WTC11 (cell line): Measurements from ENCODE around the gene IL4R. TPM values are rescaled to one million over a fixed set of nuclear protein-coding genes. Genes with fewer than 3 reads are reported as not detected.

Experiments
- ATAC-seq: fragments of 200-7000 bp; cut with Tn5 transposase; 2 replicates; pipeline ENCODE4 v1.10.0; 2021; ENCODE audit warnings: mild to moderate bottlenecking, moderate library complexity
- CTCF ChIA-PET: fragments of 300-600 bp; sonication (Branson Sonifier 250); formaldehyde crosslinking; loops from one replicate; lab custom pipeline; 2021; ENCODE audit warnings: antibody characterized with exemption; lab: Charles Lee
- POLR2A ChIA-PET: fragments of 350-600 bp; sonication (Branson Sonifier 250); formaldehyde crosslinking; loops from one replicate; lab custom pipeline; 2021; ENCODE audit warnings: antibody characterized with exemption; lab: Charles Lee
- DNase-seq: peaks from one replicate; pipeline ENCODE4 v3.0.0; 2021; ENCODE audit warnings: low spot score
- H3K27ac Mint-ChIP-seq: 2 replicates; pipeline ENCODE4 v1.8.0; 2021; ENCODE audit warnings: mixed read lengths
- H3K27me3 Mint-ChIP-seq: 2 replicates; pipeline ENCODE4 v1.8.0; 2021; ENCODE audit warnings: low read depth, mild to moderate bottlenecking, moderate library complexity, mixed read lengths
- H3K36me3 Mint-ChIP-seq: 2 replicates; pipeline ENCODE4 v1.8.0; 2021; ENCODE audit warnings: mixed read lengths
- H3K4me1 Mint-ChIP-seq: 2 replicates; pipeline ENCODE4 v1.8.0; 2022; ENCODE audit warnings: mixed read lengths
- H3K4me3 Mint-ChIP-seq: 2 replicates; pipeline ENCODE4 v1.8.0; 2021; ENCODE audit warnings: mild to moderate bottlenecking, moderate library complexity, mixed read lengths
- H3K9me3 Mint-ChIP-seq: 2 replicates; pipeline ENCODE4 v1.8.0; 2021; ENCODE audit warnings: mixed read lengths
- FOXJ3 ChIP-seq: sonication (generic); formaldehyde crosslinking; IDR thresholded peaks from 2 replicates; pipeline ENCODE4 v1.9.0; 2021; ENCODE audit warnings: missing genetic modification reagents, mild to moderate bottlenecking, borderline replicate concordance
- FOXK1 ChIP-seq: sonication (generic); formaldehyde crosslinking; IDR thresholded peaks from 2 replicates; pipeline ENCODE4 v1.8.0; 2022; ENCODE audit warnings: mild to moderate bottlenecking, moderate library complexity, missing genetic modification reagents
- GTF2I ChIP-seq: fragments of 250-450 bp; sonication (Bioruptor Pico); conservative IDR thresholded peaks from 2 replicates; pipeline ENCODE4 v1.4.0; 2021; ENCODE audit warnings: mild to moderate bottlenecking
- HMGA2 ChIP-seq: fragments of 250-450 bp; sonication (Bioruptor Pico); IDR thresholded peaks from 2 replicates; pipeline ENCODE4 v1.4.0; 2021; ENCODE audit warnings: mild to moderate bottlenecking, moderate library complexity
- JUN ChIP-seq: sonication (generic); formaldehyde crosslinking; IDR thresholded peaks from 2 replicates; pipeline ENCODE4 v1.8.0; 2023; ENCODE audit warnings: mild to moderate bottlenecking, missing genetic modification reagents
- NFATC4 ChIP-seq: fragments of 250-450 bp; sonication (Bioruptor Pico); IDR thresholded peaks from 2 replicates; pipeline ENCODE4 v1.9.0; 2021; ENCODE audit warnings: mild to moderate bottlenecking
- NR2C2 ChIP-seq: sonication (generic); formaldehyde crosslinking; IDR thresholded peaks from 2 replicates; pipeline ENCODE4 v1.8.0; 2022; ENCODE audit warnings: mild to moderate bottlenecking, missing genetic modification reagents
- NR3C1 ChIP-seq: sonication (generic); formaldehyde crosslinking; conservative IDR thresholded peaks from 2 replicates; pipeline ENCODE4 v1.8.1; 2023; ENCODE audit warnings: low read depth, mild to moderate bottlenecking, missing genetic modification reagents
- RELA ChIP-seq: sonication (generic); formaldehyde crosslinking; IDR thresholded peaks from 2 replicates; pipeline ENCODE4 v1.8.1; 2022; ENCODE audit warnings: missing genetic modification reagents, mild to moderate bottlenecking, borderline replicate concordance
- TCF7 ChIP-seq: sonication (generic); formaldehyde crosslinking; IDR thresholded peaks from 2 replicates; pipeline ENCODE4 v1.8.0; 2022; ENCODE audit warnings: mild to moderate bottlenecking, low read depth, missing genetic modification reagents, moderate library complexity
- TEAD1 ChIP-seq: sonication (generic); formaldehyde crosslinking; IDR thresholded peaks from 2 replicates; pipeline ENCODE4 v1.8.0; 2022; ENCODE audit warnings: mild to moderate bottlenecking, missing genetic modification reagents
- TEAD4 ChIP-seq: sonication (generic); formaldehyde crosslinking; IDR thresholded peaks from 2 replicates; pipeline ENCODE4 v1.8.0; 2022; ENCODE audit warnings: mild to moderate bottlenecking, missing genetic modification reagents
- TP53 ChIP-seq: sonication (generic); formaldehyde crosslinking; IDR thresholded peaks from 2 replicates; pipeline ENCODE4 v1.8.1; 2023; ENCODE audit warnings: mild to moderate bottlenecking, missing genetic modification reagents
- ZBTB21 ChIP-seq: sonication (generic); formaldehyde crosslinking; IDR thresholded peaks from 2 replicates; pipeline ENCODE4 v1.8.1; 2023; ENCODE audit warnings: mild to moderate bottlenecking, missing genetic modification reagents, borderline replicate concordance
- ZNF219 ChIP-seq: sonication (generic); formaldehyde crosslinking; IDR thresholded peaks from 2 replicates; pipeline ENCODE4 v1.8.0; 2023; ENCODE audit warnings: missing genetic modification reagents, mild to moderate bottlenecking, borderline replicate concordance
- total RNA-seq: library from RNA; stranded (reverse); gene quantifications from 3 replicates; pipeline ENCODE4 v1.2.3, GENCODE V29; 2021
- TF ChIP-seq, protein P1 (sequence below): sonication (generic); formaldehyde crosslinking; IDR thresholded peaks from 2 replicates; pipeline ENCODE4 v1.8.1; 2023; ENCODE audit warnings: mild to moderate bottlenecking, missing genetic modification reagents, moderate library complexity
- TF ChIP-seq, protein P2 (sequence below): fragments of 250-450 bp; sonication (Bioruptor Pico); IDR thresholded peaks from 2 replicates; pipeline ENCODE4 v1.9.0; 2021; ENCODE audit warnings: mild to moderate bottlenecking, borderline replicate concordance
- TF ChIP-seq, protein P3 (sequence below): sonication (generic); formaldehyde crosslinking; IDR thresholded peaks from 2 replicates; pipeline ENCODE4 v1.8.1; 2022; ENCODE audit warnings: mild to moderate bottlenecking, missing genetic modification reagents, moderate library complexity, borderline replicate concordance
- TF ChIP-seq, protein P4 (sequence below): sonication (generic); formaldehyde crosslinking; IDR thresholded peaks from 2 replicates; pipeline ENCODE4 v1.8.1; 2023; ENCODE audit warnings: mild to moderate bottlenecking, missing genetic modification reagents
- TF ChIP-seq, protein P5 (sequence below): fragments of 250-450 bp; sonication (Bioruptor Pico); IDR thresholded peaks from 2 replicates; pipeline ENCODE4 v1.9.0; 2021; ENCODE audit warnings: mild to moderate bottlenecking

Gene IL4R
- total RNA-seq, 1 experiment from 2014 or later = 28.7 TPM

DNA sequence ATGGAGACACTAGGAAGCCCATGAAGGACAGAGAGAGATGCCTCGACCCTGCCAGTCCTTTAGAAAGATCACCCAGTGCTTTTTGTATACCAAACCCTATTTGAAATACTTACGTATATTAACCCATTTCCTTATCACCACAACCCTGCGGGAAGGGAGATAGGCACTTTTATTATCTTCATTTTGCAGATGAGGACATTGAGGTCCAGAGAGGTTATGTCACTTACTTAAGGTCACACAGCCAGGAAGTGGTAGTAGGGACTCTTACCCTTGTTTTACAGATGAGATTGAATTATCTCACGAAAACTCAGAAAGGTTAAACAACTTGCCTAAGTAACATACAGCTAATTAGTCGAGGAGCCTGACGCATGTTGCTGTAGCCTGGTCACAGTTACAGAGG, 38.2 kb downstream of the IL4R start (continued):
- TF ChIP-seq NR3C1 (CRISPR knock-in tag) (no peak), FOXK1 (no peak)

DNA sequence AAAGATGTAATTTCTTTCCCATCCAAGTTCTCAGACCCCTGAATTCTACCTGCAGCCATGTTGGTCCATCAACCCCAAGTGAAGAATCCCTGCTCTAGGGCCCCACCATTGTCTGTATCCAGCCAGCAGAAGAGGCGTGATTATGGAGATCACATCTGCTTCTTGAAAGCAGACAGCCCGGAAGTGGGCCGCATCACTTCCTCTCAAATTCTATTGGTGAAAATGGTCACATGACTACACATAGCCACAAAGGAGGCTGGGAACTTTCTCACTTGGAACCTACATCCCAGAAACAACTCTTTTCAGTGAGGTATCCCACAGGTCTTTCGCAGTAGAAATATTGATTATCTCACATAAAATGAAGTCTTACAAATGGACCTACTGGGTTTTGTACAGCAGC, 40.1 kb downstream of the IL4R start:
- TF ChIP-seq RELA (CRISPR knock-in tag) (no peak), ZBTB21 (CRISPR knock-in tag) (no peak), GTF2I (CRISPR knock-in tag) (no peak), NFATC4 (CRISPR knock-in tag) (no peak), JUN (no peak)
- TF ChIP-seq, protein P1, sequence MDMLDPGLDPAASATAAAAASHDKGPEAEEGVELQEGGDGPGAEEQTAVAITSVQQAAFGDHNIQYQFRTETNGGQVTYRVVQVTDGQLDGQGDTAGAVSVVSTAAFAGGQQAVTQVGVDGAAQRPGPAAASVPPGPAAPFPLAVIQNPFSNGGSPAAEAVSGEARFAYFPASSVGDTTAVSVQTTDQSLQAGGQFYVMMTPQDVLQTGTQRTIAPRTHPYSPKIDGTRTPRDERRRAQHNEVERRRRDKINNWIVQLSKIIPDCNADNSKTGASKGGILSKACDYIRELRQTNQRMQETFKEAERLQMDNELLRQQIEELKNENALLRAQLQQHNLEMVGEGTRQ = peak; percentile 32; the same call in 1 of the 2 replicates
- TF ChIP-seq, protein P2, sequence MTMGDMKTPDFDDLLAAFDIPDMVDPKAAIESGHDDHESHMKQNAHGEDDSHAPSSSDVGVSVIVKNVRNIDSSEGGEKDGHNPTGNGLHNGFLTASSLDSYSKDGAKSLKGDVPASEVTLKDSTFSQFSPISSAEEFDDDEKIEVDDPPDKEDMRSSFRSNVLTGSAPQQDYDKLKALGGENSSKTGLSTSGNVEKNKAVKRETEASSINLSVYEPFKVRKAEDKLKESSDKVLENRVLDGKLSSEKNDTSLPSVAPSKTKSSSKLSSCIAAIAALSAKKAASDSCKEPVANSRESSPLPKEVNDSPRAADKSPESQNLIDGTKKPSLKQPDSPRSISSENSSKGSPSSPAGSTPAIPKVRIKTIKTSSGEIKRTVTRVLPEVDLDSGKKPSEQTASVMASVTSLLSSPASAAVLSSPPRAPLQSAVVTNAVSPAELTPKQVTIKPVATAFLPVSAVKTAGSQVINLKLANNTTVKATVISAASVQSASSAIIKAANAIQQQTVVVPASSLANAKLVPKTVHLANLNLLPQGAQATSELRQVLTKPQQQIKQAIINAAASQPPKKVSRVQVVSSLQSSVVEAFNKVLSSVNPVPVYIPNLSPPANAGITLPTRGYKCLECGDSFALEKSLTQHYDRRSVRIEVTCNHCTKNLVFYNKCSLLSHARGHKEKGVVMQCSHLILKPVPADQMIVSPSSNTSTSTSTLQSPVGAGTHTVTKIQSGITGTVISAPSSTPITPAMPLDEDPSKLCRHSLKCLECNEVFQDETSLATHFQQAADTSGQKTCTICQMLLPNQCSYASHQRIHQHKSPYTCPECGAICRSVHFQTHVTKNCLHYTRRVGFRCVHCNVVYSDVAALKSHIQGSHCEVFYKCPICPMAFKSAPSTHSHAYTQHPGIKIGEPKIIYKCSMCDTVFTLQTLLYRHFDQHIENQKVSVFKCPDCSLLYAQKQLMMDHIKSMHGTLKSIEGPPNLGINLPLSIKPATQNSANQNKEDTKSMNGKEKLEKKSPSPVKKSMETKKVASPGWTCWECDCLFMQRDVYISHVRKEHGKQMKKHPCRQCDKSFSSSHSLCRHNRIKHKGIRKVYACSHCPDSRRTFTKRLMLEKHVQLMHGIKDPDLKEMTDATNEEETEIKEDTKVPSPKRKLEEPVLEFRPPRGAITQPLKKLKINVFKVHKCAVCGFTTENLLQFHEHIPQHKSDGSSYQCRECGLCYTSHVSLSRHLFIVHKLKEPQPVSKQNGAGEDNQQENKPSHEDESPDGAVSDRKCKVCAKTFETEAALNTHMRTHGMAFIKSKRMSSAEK (CRISPR knock-in tag) = no peak
- TF ChIP-seq, all 79 proteins: peak for 1
- no peak overlapping the region for H3K27ac Mint-ChIP-seq
- ATAC-seq = no peak
- H3K27me3 Mint-ChIP-seq = no peaks in the 10 kb centered on the region
- ChIA-PET CTCF (no interaction called here), POLR2A (no interaction called here)
- peaks cover 6% of the 10 kb centered on the region for H3K4me1 Mint-ChIP-seq
- DNase-seq = no peak
- peaks cover 6% of the 10 kb centered on the region for H3K9me3 Mint-ChIP-seq
- no peak overlapping the region for H3K4me3 Mint-ChIP-seq
- peaks cover 61% of the 10 kb centered on the region for H3K36me3 Mint-ChIP-seq

DNA sequence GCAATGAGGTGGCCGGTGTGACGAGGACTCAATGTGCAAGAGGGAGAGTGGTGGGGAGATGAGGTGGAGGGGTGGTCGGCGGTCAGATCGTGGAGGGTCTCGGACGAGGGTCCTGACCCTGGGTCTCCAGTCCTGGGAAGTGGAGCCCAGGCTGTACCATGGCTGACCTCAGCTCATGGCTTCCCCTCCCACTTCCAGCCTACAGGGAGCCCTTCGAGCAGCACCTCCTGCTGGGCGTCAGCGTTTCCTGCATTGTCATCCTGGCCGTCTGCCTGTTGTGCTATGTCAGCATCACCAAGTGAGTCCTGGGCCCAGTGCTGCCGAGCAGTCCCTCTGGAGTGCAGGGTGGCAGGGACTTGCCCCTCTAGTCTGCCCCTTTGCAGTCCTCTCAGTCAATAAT, 41.8 kb downstream of the IL4R start:
- Mint-ChIP-seq H3K4me1 (peaks cover 3% of the 10 kb centered on the region; the same call in 1 of the 2 replicates), H3K36me3 (peaks cover 52% of the 10 kb centered on the region), H3K27me3 (no peaks in the 10 kb centered on the region), H3K27ac (no peak overlapping the region; the same call in 1 of the 2 replicates), H3K4me3 (no peak overlapping the region), H3K9me3 (peaks cover 8% of the 10 kb centered on the region)
- TF ChIP-seq, protein P3, sequence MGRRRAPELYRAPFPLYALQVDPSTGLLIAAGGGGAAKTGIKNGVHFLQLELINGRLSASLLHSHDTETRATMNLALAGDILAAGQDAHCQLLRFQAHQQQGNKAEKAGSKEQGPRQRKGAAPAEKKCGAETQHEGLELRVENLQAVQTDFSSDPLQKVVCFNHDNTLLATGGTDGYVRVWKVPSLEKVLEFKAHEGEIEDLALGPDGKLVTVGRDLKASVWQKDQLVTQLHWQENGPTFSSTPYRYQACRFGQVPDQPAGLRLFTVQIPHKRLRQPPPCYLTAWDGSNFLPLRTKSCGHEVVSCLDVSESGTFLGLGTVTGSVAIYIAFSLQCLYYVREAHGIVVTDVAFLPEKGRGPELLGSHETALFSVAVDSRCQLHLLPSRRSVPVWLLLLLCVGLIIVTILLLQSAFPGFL (CRISPR knock-in tag) = no peak
- TF ChIP-seq ZNF219 (no peak), TCF7 (no peak), NR2C2 (CRISPR knock-in tag) (no peak), TP53 (CRISPR knock-in tag) (no peak), TEAD1 (CRISPR knock-in tag) (no peak), FOXJ3 (no peak), JUN (no peak), HMGA2 (CRISPR knock-in tag) (no peak), TEAD4 (CRISPR knock-in tag) (no peak), RELA (CRISPR knock-in tag) (no peak)
- TF ChIP-seq, protein P4, sequence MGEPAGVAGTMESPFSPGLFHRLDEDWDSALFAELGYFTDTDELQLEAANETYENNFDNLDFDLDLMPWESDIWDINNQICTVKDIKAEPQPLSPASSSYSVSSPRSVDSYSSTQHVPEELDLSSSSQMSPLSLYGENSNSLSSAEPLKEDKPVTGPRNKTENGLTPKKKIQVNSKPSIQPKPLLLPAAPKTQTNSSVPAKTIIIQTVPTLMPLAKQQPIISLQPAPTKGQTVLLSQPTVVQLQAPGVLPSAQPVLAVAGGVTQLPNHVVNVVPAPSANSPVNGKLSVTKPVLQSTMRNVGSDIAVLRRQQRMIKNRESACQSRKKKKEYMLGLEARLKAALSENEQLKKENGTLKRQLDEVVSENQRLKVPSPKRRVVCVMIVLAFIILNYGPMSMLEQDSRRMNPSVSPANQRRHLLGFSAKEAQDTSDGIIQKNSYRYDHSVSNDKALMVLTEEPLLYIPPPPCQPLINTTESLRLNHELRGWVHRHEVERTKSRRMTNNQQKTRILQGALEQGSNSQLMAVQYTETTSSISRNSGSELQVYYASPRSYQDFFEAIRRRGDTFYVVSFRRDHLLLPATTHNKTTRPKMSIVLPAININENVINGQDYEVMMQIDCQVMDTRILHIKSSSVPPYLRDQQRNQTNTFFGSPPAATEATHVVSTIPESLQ (CRISPR knock-in tag) = no peak
- TF ChIP-seq, protein P5, sequence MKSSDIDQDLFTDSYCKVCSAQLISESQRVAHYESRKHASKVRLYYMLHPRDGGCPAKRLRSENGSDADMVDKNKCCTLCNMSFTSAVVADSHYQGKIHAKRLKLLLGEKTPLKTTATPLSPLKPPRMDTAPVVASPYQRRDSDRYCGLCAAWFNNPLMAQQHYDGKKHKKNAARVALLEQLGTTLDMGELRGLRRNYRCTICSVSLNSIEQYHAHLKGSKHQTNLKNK (CRISPR knock-in tag) = no peak
- TF ChIP-seq, protein P1 = no peak
- CTCF ChIA-PET = interaction anchor here (0.6 to 3.6 kb wide), 34 partner anchors 11 to 272 kb away, joined by 3 to 44 read pairs (median 4); partner anchors contain the start of gene KDM8
- DNase-seq (peak; percentile 80), ATAC-seq (peak; percentile 96)
- POLR2A ChIA-PET = no interaction called here
